ENCODE measurements around the gene GIMAP8. TPM values are rescaled to one million over a fixed set of nuclear protein-coding genes. Genes with fewer than 3 reads are reported as not detected.

Gene GIMAP8
- total RNA-seq, 2 donors from 2014 or later = not detected

- Histone ChIP-seq H3K4me1 (ENCODE audit: control insufficient read depth, insufficient read depth, low read length) (no peaks in the 10 kb centered on the region), H3K4me3 (ENCODE audit: low read length) (no peak overlapping the region), H3K27ac (ENCODE audit: low read depth, low read length) (no peak overlapping the region), H3K9me3 (ENCODE audit: control insufficient read depth, low read length) (peaks cover 25% of the 10 kb centered on the region), H3K27me3 (ENCODE audit: control insufficient read depth, insufficient read depth, low read length, poor library complexity, severe bottlenecking) (no peaks in the 10 kb centered on the region), H3K9ac (ENCODE audit: extremely low read depth, low read length, poor library complexity, severe bottlenecking) (no peak overlapping the region), H3K36me3 (ENCODE audit: control insufficient read depth, insufficient read depth, low read length) (no peaks in the 10 kb centered on the region)
- Mint-ChIP-seq H3K27me3 (ENCODE audit: insufficient read depth) (peaks cover 39% of the 10 kb centered on the region), H3K36me3 (ENCODE audit: low read depth) (no peaks in the 10 kb centered on the region), H3K27ac (no peak overlapping the region), H3K9me3 (peaks cover 35% of the 10 kb centered on the region), H3K4me3 (no peak overlapping the region), H3K4me1 (no peaks in the 10 kb centered on the region)
- no peak for DNase-seq
- WGBS, 2 experiments (ENCODE audit: insufficient coverage in 1 of 2, insufficient read length in 1 of 2) = 89 to 93% methylated on average over 1 of the region's 1 CpG
- TF ChIP-seq CTCF (conservative IDR thresholded peaks at IDR 0.05) = no peak
Measured at GRCh38 chr7:150458235-150458634, 7.8 kb downstream of the GIMAP8 start.

GRCh38 chr7:150458756-150459155, 8.3 kb downstream of the GIMAP8 start:
- H3K27me3 ChIP-seq (ENCODE audit: control insufficient read depth, insufficient read depth, low read length, poor library complexity, severe bottlenecking) = no peaks in the 10 kb centered on the region
- Mint-ChIP-seq H3K27ac (no peak overlapping the region), H3K4me3 (no peak overlapping the region), H3K4me1 (no peaks in the 10 kb centered on the region), H3K27me3 (ENCODE audit: insufficient read depth) (peaks cover 40% of the 10 kb centered on the region), H3K36me3 (ENCODE audit: low read depth) (no peaks in the 10 kb centered on the region), H3K9me3 (peaks cover 36% of the 10 kb centered on the region)
- H3K36me3 ChIP-seq (ENCODE audit: control insufficient read depth, insufficient read depth, low read length) = no peaks in the 10 kb centered on the region
- no peak for DNase-seq
- H3K4me1 ChIP-seq (ENCODE audit: control insufficient read depth, insufficient read depth, low read length) = no peaks in the 10 kb centered on the region
- H3K9me3 ChIP-seq (ENCODE audit: control insufficient read depth, low read length) = peaks cover 25% of the 10 kb centered on the region
- WGBS, 2 experiments (ENCODE audit: insufficient coverage in 1 of 2, insufficient read length in 1 of 2) = 80 to 100% methylated on average over 1 of the region's 1 CpG
- H3K9ac ChIP-seq (ENCODE audit: extremely low read depth, low read length, poor library complexity, severe bottlenecking) = no peak overlapping the region
- TF ChIP-seq CTCF (conservative IDR thresholded peaks at IDR 0.05) = no peak
- no peak overlapping the region for H3K4me3 ChIP-seq (ENCODE audit: low read length)
- no peak overlapping the region for H3K27ac ChIP-seq (ENCODE audit: low read depth, low read length)

GRCh38 chr7:150461520-150461919, 11.1 kb downstream of the GIMAP8 start:
- peaks cover 34% of the 10 kb centered on the region for H3K27me3 Mint-ChIP-seq (ENCODE audit: insufficient read depth)

More at GRCh38 chr7:150461520-150461919, 11.1 kb downstream of the GIMAP8 start:
- Histone ChIP-seq H3K36me3 (ENCODE audit: control insufficient read depth, insufficient read depth, low read length) (no peaks in the 10 kb centered on the region), H3K9me3 (ENCODE audit: control insufficient read depth, low read length) (peaks cover 16% of the 10 kb centered on the region), H3K9ac (ENCODE audit: extremely low read depth, low read length, poor library complexity, severe bottlenecking) (no peak overlapping the region), H3K27me3 (ENCODE audit: control insufficient read depth, insufficient read depth, low read length, poor library complexity, severe bottlenecking) (no peaks in the 10 kb centered on the region), H3K4me1 (ENCODE audit: control insufficient read depth, insufficient read depth, low read length) (no peaks in the 10 kb centered on the region), H3K27ac (ENCODE audit: low read depth, low read length) (no peak overlapping the region), H3K4me3 (ENCODE audit: low read length) (no peak overlapping the region)
- H3K27ac Mint-ChIP-seq = no peak overlapping the region
- peaks cover 28% of the 10 kb centered on the region for H3K9me3 Mint-ChIP-seq
- no peaks in the 10 kb centered on the region for H3K4me1 Mint-ChIP-seq
- H3K4me3 Mint-ChIP-seq = no peak overlapping the region
- WGBS, 2 experiments (ENCODE audit: insufficient coverage in 1 of 2, insufficient read length in 1 of 2) = 100% methylated on average over 1 of the region's 1 CpG; no CpG with 5 or more reads in 1 of the 2 experiments
- no peaks in the 10 kb centered on the region for H3K36me3 Mint-ChIP-seq (ENCODE audit: low read depth)
- no peak for TF ChIP-seq CTCF (conservative IDR thresholded peaks at IDR 0.05)
- no peak for DNase-seq
